Measurements from ENCODE around the gene SYT3.
"Not testable (repeated sequence)": the region's sequence is repeated elsewhere in the genome, so short reads cannot be mapped to it uniquely, and the experiment has no call there.

SYT3 gene

GRCh38 chr19:50601407-50602088 lies 38.1 kb downstream of the SYT3 start:
- peak; percentile 15 for DNase-seq

DNA sequence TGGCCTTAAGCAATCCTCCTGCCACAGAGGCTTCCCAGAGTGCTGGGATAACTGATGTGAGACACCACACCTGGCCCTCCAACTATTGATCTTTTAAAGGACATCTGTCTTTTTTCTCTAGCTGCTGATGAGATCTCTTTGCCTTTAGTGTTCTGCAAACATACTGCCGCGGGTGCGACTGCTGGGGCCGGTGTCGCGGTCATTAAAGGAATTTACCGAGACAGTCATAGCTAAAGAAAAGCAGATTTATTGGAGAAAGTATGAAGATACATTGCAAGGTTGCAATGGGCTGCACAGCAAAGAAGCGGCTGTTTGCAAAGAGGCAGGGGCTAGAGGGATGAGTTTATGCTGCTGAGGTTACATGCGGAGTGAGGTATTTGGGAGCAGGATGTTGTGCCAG lies 40.3 kb downstream of the SYT3 start:
- no peak for DNase-seq

- DNase-seq: no peak
These were observed 49.5 kb downstream of the SYT3 start for GRCh38 chr19:50590191-50590590.

- not testable (repeated sequence) for DNase-seq
These were observed 57.7 kb downstream of the SYT3 start for GRCh38 chr19:50581795-50582660.

- DNase-seq: no peak
These were observed 58.6 kb downstream of the SYT3 start for GRCh38 chr19:50580970-50581634.

GRCh38 chr19:50580240-50580639 lies 59.4 kb downstream of the SYT3 start:
- DNase-seq: no peak

- not testable (repeated sequence) for DNase-seq
These were observed 62.9 kb downstream of the SYT3 start for GRCh38 chr19:50576769-50577168.

DNA sequence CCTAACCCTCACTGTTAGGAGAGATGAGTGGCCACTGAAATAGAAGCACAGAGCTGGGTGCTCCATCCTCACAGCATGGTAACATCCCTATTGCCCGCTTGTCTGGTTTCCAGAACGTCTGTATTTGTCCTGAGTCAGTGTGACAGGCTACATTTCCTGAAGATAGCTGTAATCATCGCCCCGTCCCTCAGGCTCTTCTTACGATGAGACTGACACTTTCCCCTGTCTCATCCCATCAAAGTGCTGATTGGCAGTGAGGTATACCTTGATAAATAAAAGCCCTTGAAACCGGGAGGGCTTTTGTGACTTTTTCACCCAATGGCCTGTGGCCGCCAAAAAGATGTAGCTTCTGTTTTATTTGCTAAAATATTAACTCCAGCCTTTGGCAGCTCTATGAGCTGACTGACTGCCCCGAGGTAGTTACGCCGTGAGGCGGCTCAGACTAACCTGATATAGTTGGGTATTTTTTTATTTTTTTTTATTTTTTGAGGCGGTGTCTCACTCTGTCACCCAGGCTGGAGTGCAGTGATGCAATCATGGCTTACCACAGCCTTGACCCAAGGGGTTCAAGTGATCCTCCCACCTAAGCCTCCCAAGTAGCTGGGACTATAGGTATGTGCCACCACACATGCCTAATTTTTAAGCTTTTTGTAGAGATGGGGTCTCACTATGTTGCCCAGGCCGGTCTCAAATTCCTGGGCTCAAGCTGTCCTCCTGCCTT lies 65.8 kb downstream of the SYT3 start:
- no peak for DNase-seq

Measured in NCI-H226 (cell line).